ENCODE measurements around the gene ZFAND6.

DNA sequence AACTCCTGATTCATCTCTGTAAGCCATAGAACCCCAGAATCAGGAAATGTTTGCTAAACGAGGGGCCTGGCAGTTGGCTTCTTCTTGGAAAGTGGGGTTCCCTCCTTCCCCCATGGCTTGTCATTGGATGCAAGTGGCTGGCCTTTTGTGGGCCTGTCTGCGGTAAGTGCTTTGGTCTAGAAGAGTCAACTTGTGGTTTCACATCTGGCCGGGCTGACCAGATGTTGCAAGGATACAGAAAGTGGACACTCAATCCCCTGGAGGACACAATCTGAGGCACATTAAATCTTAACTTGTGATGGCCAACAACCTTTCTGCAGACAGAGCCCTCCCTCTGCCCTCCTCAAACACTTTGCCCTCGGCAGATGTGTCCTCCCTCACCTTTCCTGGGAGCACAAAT is 94.4 kb downstream of the ZFAND6 start:
- TF ChIP-seq, protein P1, sequence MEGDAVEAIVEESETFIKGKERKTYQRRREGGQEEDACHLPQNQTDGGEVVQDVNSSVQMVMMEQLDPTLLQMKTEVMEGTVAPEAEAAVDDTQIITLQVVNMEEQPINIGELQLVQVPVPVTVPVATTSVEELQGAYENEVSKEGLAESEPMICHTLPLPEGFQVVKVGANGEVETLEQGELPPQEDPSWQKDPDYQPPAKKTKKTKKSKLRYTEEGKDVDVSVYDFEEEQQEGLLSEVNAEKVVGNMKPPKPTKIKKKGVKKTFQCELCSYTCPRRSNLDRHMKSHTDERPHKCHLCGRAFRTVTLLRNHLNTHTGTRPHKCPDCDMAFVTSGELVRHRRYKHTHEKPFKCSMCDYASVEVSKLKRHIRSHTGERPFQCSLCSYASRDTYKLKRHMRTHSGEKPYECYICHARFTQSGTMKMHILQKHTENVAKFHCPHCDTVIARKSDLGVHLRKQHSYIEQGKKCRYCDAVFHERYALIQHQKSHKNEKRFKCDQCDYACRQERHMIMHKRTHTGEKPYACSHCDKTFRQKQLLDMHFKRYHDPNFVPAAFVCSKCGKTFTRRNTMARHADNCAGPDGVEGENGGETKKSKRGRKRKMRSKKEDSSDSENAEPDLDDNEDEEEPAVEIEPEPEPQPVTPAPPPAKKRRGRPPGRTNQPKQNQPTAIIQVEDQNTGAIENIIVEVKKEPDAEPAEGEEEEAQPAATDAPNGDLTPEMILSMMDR (IDR thresholded peaks at IDR 0.05) = no peak
- no peak for TF ChIP-seq POLR2AphosphoS5 (IDR thresholded peaks at IDR 0.05; ENCODE audit: insufficient read depth in 1 of 2, low read depth in 1 of 2)
- TF ChIP-seq POLR2A (IDR thresholded peaks at IDR 0.05) = no peak

All from vagina (tissue), 2 donors.